NCI-H1105 treated with DMSO at 0.1 percent for 48 hours (cell line): ENCODE data around the gene SYVN1.

Experiments
- DNase-seq: peaks from one replicate; lab custom pipeline; 2025; lab: John Stamatoyannopoulos, UW

The SYVN1 gene

DNA sequence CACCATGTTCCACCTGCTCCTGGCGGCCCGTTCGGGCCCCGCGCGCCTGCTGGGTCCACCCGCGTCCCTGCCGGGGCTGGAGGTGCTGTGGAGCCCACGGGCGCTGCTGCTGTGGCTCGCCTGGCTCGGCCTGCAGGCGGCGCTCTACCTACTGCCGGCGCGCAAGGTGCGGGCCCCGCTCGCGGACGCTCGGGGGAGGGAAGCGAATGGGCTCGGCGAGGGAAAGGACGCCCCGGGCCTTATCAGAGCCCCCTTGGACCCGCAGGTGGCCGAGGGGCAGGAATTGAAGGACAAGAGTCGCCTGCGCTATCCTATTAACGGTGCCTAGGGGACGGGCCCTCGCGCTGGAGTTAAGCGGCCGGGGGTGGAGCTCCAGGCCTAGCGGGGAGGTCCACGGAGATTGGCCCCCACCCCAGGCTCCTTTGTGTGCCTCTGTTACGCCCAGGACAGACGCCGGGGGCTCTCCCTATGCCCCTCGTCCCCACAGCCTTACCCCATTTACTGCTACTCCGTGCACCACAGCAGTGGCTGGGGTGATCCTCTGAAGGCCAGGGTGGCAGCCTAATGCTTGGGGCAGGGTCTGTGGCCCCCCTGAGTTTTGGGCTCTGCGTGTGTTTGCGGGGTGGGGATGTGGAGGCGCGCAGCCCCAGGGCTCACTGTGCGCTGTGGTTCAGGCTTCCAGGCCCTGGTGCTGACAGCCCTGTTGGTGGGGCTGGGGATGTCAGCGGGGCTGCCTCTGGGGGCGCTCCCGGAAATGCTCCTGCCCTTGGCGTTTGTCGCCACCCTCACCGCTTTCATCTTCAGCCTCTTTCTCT lies 21.6 kb downstream of the SYVN1 start:
- DNase-seq: peak; percentile 38

DNA sequence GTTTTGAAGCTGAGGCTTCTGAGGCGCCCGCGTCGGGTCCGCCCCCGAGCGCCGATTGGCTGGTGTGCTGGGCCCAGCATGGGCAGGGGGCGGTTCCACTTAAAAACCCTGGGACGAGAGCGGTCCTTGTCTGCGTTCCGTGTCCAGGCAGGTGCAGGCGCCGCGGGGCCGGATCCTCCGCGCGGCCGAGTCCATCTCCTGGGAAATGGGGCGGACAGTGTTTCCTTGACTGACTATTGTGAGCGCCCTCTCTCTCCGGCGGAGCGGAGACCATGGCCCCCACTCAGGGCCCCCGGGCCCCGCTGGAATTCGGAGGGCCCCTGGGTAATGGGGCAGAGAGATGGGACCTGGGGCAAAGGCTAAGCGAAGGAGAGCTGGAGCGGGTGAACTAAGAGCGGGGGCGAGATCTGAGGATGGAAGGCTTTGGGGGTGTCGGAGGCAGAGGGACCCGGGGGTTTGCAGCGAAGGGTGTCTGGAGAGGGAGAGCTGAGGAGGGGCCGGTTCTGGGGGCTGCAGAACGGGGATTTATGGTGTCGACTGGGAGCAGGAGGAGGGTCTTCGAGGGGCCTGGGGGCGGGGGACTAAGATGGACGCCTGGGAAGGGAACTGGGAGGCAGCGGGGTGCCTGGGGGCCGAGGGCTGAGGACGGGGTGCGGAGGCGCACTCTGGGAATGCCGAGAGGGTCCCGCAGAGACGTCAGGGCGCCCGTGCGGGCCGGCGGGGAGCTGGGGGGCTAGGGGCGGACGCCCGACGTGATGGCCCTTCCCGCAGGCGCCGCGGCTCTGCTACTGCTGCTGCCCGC lies 22.4 kb downstream of the SYVN1 start, which contains the start of gene TM7SF2:
TM7SF2 (plus strand) TSS at position 129 of the 802 bp plus-strand sequence; CDS start at position 273, 144 bp downstream.
- peak; percentile 94 for DNase-seq

DNA sequence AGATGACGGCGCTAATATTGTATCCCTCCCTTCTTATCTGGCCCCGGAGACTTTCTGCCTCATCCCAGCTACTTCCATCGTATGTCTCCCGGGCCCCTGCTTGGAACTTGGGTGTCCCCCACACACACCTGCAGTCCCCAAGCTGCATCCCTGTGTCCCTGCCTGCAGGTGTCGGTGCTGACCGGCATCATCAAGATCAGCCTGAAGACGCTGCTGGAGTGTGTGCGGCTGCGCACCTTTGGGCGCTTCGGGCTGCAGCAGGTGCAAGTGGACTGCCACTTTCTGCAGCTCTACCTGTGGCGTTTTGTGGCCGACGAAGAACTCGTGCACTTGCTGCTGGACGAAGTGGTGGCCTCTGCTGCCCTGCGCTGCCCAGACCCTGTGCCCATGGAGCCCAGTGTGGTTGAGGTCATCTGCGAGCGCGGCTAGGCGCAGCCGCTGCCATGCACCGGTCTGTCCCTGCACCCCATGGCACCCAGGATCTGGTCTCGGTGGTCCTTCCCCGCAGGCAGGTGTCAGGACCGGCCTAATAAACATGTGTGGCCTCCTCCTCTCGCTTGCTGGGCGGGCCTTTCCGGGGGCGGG lies 23.1 kb downstream of the SYVN1 start:
- DNase-seq: no peak

DNA sequence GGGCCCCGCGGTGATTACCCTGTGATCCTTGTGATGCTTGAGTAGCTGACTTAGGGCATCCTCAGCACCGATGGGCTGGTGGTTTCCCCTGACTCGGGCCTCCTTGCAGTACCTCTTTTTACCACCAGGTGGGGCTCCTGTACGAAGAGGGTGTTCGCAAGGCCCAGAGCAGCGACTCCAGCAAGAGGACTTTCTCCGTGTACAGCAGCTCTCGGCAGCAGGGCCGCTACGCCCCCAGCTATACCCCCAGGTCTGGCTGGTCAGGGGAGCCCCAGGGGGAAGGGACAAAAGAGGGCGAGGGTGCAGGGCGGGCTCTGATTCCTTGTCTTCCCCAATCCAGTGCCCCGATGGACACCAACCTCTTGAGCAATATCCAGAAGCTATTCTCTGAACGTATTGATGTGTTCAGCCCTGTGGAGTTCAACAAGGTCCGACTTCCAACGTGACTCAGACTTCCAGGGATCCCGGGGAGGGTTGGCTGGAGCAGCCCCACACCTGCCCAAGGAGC lies 23.9 kb downstream of the SYVN1 start:
- DNase-seq: peak; percentile 72

GRCh38 chr11:65109231-65110198 lies 24.8 kb downstream of the SYVN1 start:
- no peak for DNase-seq

GRCh38 chr11:65108469-65109123 lies 25.7 kb downstream of the SYVN1 start:
- no peak for DNase-seq

- no peak for DNase-seq
Measured at GRCh38 chr11:65107751-65108468, 26.4 kb downstream of the SYVN1 start.

- DNase-seq: no peak
Measured at GRCh38 chr11:65107078-65107477, 27.2 kb downstream of the SYVN1 start.

DNA sequence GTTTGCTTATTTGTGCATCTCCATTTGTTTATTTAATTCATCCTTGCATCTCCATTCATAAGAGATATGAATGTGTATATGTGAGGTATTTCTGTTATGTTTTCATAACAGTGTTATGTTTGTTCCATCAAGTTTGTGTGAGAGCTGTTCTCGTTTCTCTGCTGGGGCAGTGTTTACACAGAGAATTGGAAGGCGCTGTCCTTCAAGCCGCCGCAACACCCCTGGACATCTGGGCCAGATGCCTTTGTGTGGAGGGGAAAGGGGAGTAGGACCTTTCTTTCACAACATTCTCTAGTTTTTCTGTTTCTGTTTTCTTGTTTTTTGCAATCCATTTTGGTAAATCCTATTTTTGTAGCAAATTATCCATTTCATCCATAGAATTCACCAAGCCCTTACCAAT lies 29.7 kb downstream of the SYVN1 start:
- DNase-seq: no peak

DNA sequence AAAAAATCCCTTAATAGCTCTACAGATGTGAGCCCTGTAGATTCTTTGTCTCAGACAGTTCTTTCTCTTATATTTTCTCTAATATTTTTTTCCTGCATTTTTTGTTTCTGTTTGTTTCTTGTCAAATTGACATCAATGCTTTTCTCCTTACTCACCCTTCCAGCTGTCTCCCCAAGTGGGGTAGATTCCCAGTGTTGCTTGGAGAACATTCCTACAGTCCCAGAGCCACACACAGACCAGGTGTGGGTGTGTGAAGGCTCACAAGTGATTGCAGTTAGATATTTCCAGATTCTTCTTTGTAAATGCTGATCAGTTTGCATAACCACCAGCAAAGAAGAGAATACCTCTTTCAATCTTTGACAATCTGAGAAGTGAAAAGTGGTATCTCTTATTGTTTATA lies 30.8 kb downstream of the SYVN1 start:
- DNase-seq: no peak

- DNase-seq: no peak
Measured at GRCh38 chr11:65102142-65103095, 31.9 kb downstream of the SYVN1 start.

GRCh38 chr11:65100674-65101350 lies 33.5 kb downstream of the SYVN1 start:
- DNase-seq: no peak

DNA sequence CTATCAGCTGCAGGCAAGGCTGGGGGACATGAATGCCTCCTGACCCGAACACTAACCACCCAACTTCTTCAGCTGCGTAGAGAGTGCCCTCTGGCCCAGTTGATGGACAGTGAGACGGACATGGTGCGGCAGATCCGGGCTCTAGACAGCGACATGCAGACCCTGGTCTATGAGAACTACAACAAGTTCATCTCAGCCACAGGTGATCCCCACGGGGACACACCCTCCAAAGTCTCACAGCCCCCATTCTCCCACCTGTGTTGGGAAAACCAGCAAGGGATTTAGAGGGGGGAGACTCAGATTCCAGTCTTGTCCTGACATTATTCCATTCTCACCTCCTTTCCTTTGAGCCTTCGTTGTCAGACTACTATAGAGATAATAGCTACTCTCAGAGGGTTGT lies 37.4 kb downstream of the SYVN1 start:
- no peak for DNase-seq

GRCh38 chr11:65095974-65096806 lies 38.1 kb downstream of the SYVN1 start, which contains the start of gene VPS51:
Gene VPS51 (plus strand): TSS chr11:65096214. CDS start chr11:65096251, 37 bp downstream.
- peak; percentile 84 for DNase-seq

DNA sequence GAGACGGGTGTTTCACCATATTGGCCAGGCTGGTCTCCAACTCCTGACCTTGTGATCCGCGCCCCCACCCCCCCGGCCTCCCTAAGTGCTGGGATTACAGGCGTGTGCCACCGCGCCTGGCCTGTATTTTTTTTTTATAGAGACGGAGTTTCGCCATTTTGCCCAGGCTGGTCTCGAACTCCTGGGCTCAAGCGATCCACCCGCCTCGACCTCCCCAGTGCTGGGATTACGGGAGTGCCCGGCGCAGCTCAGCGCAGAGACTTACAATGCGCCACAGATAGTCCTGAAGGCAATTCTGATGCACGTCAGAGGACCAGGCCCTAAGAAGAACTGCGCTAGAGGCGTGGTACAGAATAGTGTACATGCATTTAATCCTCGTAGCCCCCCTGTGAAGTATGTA lies 38.9 kb downstream of the SYVN1 start:
- DNase-seq: no peak

DNA sequence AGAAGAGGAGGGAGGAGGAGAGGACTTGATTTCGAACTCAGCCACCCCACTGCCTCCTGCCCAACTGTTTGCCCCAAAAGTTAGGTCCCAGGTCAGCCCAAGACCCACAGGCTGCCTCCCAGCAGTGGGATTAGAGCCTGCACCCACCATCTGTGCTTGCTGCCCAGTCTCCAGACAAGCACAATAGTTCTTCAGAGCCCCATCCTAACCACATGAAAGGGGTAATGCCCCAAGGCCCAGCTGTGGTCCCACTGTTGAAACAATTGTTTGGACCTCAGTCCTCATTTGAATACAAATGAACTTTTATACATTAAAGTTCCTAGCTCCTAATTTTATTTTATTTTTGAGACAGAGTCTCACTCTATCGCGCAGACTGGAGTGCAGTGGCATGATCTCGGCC lies 43.7 kb downstream of the SYVN1 start:
- DNase-seq: no peak

DNA sequence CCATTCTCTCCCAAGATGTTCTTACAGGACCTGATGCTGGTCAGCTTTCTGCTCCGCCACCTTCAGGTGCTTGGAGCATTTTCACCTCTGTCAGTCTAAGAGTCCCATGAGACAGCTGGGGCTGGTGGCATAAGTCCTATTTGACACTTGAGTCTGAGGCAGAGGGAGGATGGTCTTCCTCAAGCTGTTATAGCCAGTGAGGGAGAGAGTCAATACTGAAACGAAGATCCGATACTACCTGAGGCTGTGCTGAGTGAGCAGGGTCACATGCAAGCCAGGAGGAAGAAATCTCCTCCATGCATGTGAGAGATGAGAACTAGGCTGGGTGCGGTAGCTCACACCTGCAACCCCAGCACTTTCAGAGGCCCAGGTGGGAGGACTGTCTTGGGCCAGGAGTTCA lies 44.7 kb downstream of the SYVN1 start:
- no peak for DNase-seq
